H1 (cell line): ENCODE measurements around the gene ZSCAN21. TPM values are rescaled to one million over a fixed set of nuclear protein-coding genes. Genes with fewer than 3 reads are reported as not detected.
A peak's percentile ranks its signal among the peaks of the same experiment; 100 is the strongest.

Source experiments
- CTCF ChIA-PET: fragments of 300-600 bp; sonication (Branson Sonifier 250); formaldehyde crosslinking; loops from one replicate; lab custom pipeline; 2021; ENCODE audit not compliant: partially characterized antibody; lab: Charles Lee
- POLR2A ChIA-PET: fragments of 300-600 bp; sonication (Branson Sonifier 250); formaldehyde crosslinking; loops from one replicate; lab custom pipeline; 2021; ENCODE audit warnings: inconsistent platforms; ENCODE audit not compliant: partially characterized antibody; lab: Charles Lee
- DNase-seq, 2 experiments: peaks; one replicate each; pipeline versions ENCODE4 v3.0.0 to v3.0.0-alpha.2; 2010 to 2022; ENCODE audit warnings: low spot score in 2 of 2, low read depth in 1 of 2, mixed read lengths in 1 of 2
- FAIRE-seq: peaks from 2 replicates; lab custom pipeline; 2011; peaks lifted over from hg19 to GRCh38; lab: Jason Lieb, UNC
- H2AFZ ChIP-seq: 2 replicates; pipeline ENCODE4 v1.8.1; 2012; ENCODE audit warnings: low read length, inconsistent platforms
- H2AK5ac ChIP-seq: 2 replicates; pipeline ENCODE4 v1.6.1; 2013; ENCODE audit warnings: low read depth, low read length
- H2BK120ac ChIP-seq: replicated peaks from 2 replicates; pipeline ENCODE3; 2013; ENCODE audit warnings: low read depth, low read length, inconsistent platforms
- H2BK12ac ChIP-seq: 2 replicates; pipeline ENCODE4 v1.6.1; 2013; ENCODE audit warnings: low read depth, low read length
- H2BK15ac ChIP-seq: 2 replicates; pipeline ENCODE4 v1.6.1; 2013; ENCODE audit warnings: low read length
- H2BK20ac ChIP-seq: 2 replicates; pipeline ENCODE4 v1.6.1; 2013; ENCODE audit warnings: low read length
- H2BK5ac ChIP-seq: 2 replicates; pipeline ENCODE4 v1.6.1; 2013; ENCODE audit warnings: low read depth, low read length
- H3K14ac ChIP-seq: 2 replicates; pipeline ENCODE4 v1.6.1; 2013; ENCODE audit warnings: inconsistent platforms; ENCODE audit not compliant: insufficient read length
- H3K18ac ChIP-seq: 2 replicates; pipeline ENCODE4 v1.6.1; 2013; ENCODE audit warnings: low read length; ENCODE audit errors: extremely low read depth
- H3K23ac ChIP-seq: 2 replicates; pipeline ENCODE4 v1.6.1; 2013; ENCODE audit warnings: inconsistent platforms; ENCODE audit not compliant: insufficient read length
- H3K23me2 ChIP-seq: 2 replicates; pipeline ENCODE4 v1.6.1; 2013; ENCODE audit warnings: low read depth, low read length
- H3K27ac ChIP-seq: 2 replicates; pipeline ENCODE4 v1.6.1; 2011; ENCODE audit warnings: low read depth, low read length, inconsistent platforms
- H3K27me3 ChIP-seq, 4 experiments: replicated peaks in 1 of 4; 1 replicate in 1 of 4; 2 replicates in 3 of 4; pipeline versions ENCODE4 v1.6.1 to v1.8.1; 2011 to 2013; ENCODE audit warnings: low read length in 3 of 4, mild to moderate bottlenecking in 3 of 4, inconsistent platforms in 2 of 4, mixed read lengths in 2 of 4, moderate library complexity in 1 of 4; ENCODE audit not compliant: control insufficient read depth in 3 of 4, insufficient read depth in 3 of 4; ENCODE audit errors: extremely low read depth in 1 of 4
- H3K36me3 ChIP-seq, 4 experiments: 2 replicates each; pipeline versions ENCODE4 v1.6.1 to v1.8.1; 2011 to 2013; ENCODE audit warnings: mild to moderate bottlenecking in 4 of 4, low read length in 3 of 4, moderate library complexity in 2 of 4, control low read depth in 1 of 4, inconsistent platforms in 1 of 4; ENCODE audit not compliant: insufficient read depth in 4 of 4, control insufficient read depth in 2 of 4
- H3K4ac ChIP-seq: replicated peaks from 2 replicates; pipeline ENCODE3; 2013; ENCODE audit warnings: low read length, low read depth, mixed read lengths, inconsistent platforms; ENCODE audit not compliant: insufficient read length
- H3K4me1 ChIP-seq, 4 experiments: replicated peaks in 1 of 4; 1 replicate in 1 of 4; 2 replicates in 3 of 4; pipeline versions ENCODE4 v1.6.1 to v1.8.1; 2011 to 2013; ENCODE audit warnings: low read length in 3 of 4, inconsistent platforms in 2 of 4, mixed read lengths in 1 of 4; ENCODE audit not compliant: insufficient read depth in 4 of 4, control insufficient read depth in 3 of 4
- H3K4me2 ChIP-seq, 2 experiments: 2 replicates each; pipeline versions ENCODE4 v1.6.1 to v1.8.1; 2011 to 2013; ENCODE audit warnings: low read depth in 2 of 2, low read length in 2 of 2, control low read depth in 1 of 2, inconsistent platforms in 1 of 2, mild to moderate bottlenecking in 1 of 2; ENCODE audit not compliant: insufficient read depth in 1 of 2
- H3K4me3 ChIP-seq, 4 experiments: fragments of 200-600, 300-600 bp in 1 of 4; sonication (generic), shearing (Covaris generic), sonication (Bioruptor Twin) in 1 of 4; 2 replicates each; pipeline versions ENCODE4 v1.5.1 to v1.8.1; 2011 to 2016; ENCODE audit warnings: low read length in 4 of 4, low read depth in 3 of 4, control low read depth in 2 of 4, inconsistent platforms in 2 of 4, mild to moderate bottlenecking in 2 of 4, mixed read lengths in 1 of 4, moderate library complexity in 1 of 4; ENCODE audit not compliant: insufficient read depth in 2 of 4; ENCODE audit errors: extremely low read depth in 1 of 4
- H3K56ac ChIP-seq: replicated peaks from 2 replicates; pipeline ENCODE3; 2013; ENCODE audit warnings: low read depth, mild to moderate bottlenecking, mixed read lengths, low read length, inconsistent platforms; ENCODE audit not compliant: insufficient read length
- H3K79me1 ChIP-seq: 2 replicates; pipeline ENCODE4 v1.6.1; 2013; ENCODE audit warnings: low read depth, low read length, control low read depth
- H3K79me2 ChIP-seq, 2 experiments: 2 replicates each; pipeline versions ENCODE4 v1.6.1 to v1.8.1; 2012 to 2013; ENCODE audit warnings: low read length in 2 of 2, mild to moderate bottlenecking in 2 of 2, inconsistent platforms in 1 of 2; ENCODE audit not compliant: insufficient read depth in 2 of 2, control insufficient read depth in 1 of 2
- H3K9ac ChIP-seq, 4 experiments: replicated peaks in 1 of 4; 1 replicate in 1 of 4; 2 replicates in 3 of 4; pipeline versions ENCODE4 v1.6.1 to v1.8.1; 2011 to 2013; ENCODE audit warnings: low read depth in 3 of 4, low read length in 3 of 4, control low read depth in 2 of 4, mild to moderate bottlenecking in 2 of 4, moderate library complexity in 2 of 4, inconsistent platforms in 1 of 4; ENCODE audit errors: extremely low read depth in 1 of 4
- H3K9me3 ChIP-seq, 2 experiments: 2 replicates each; pipeline versions ENCODE4 v1.6.1 to v1.8.1; 2012 to 2013; ENCODE audit warnings: mild to moderate bottlenecking in 2 of 2, moderate library complexity in 2 of 2, control low read depth in 1 of 2, inconsistent platforms in 1 of 2, low read depth in 1 of 2, low read length in 1 of 2, mixed read lengths in 1 of 2; ENCODE audit not compliant: insufficient read depth in 2 of 2
- H4K20me1 ChIP-seq, 2 experiments: replicated peaks in 1 of 2; 2 replicates each; pipeline versions ENCODE3 to v1.8.1; 2011 to 2013; ENCODE audit warnings: inconsistent platforms in 2 of 2, low read length in 2 of 2, mild to moderate bottlenecking in 1 of 2; ENCODE audit not compliant: insufficient read depth in 2 of 2, control insufficient read depth in 1 of 2
- H4K5ac ChIP-seq: 2 replicates; pipeline ENCODE4 v1.6.1; 2013; ENCODE audit warnings: low read length, low read depth, mixed read lengths, inconsistent platforms; ENCODE audit not compliant: insufficient read length
- H4K8ac ChIP-seq: 2 replicates; pipeline ENCODE4 v1.8.0; 2013; ENCODE audit warnings: mild to moderate bottlenecking, moderate library complexity, low read length, inconsistent platforms; ENCODE audit not compliant: insufficient read depth; ENCODE audit errors: extremely low read depth
- H4K91ac ChIP-seq: replicated peaks from 2 replicates; pipeline ENCODE3; 2013; ENCODE audit warnings: low read length, mixed read lengths, inconsistent platforms; ENCODE audit not compliant: insufficient read length
- JUN ChIP-seq: IDR thresholded peaks from 2 replicates; pipeline ENCODE4 v1.6.1; 2011; ENCODE audit warnings: low read depth, mild to moderate bottlenecking, improper control_type of control experiment, low read length
- RXRA ChIP-seq: IDR thresholded peaks from 2 replicates; pipeline ENCODE4 v1.6.1; 2011; ENCODE audit warnings: low read depth, mild to moderate bottlenecking, low read length, moderate library complexity; ENCODE audit not compliant: insufficient read depth
- SIN3A ChIP-seq, 2 experiments: IDR thresholded peaks in 1 of 2; conservative IDR thresholded peaks in 1 of 2; 2 replicates each; pipeline ENCODE4 v1.6.1; 2011 to 2012; ENCODE audit warnings: low read length in 2 of 2, improper control_type of control experiment in 1 of 2, low read depth in 1 of 2, mild to moderate bottlenecking in 1 of 2
- TAF1 ChIP-seq: IDR thresholded peaks from 2 replicates; pipeline ENCODE4 v1.6.1; 2011; ENCODE audit warnings: mild to moderate bottlenecking, low read depth, low read length
- TAF7 ChIP-seq: optimal IDR thresholded peaks from 2 replicates; pipeline ENCODE3; 2011; ENCODE audit warnings: low read depth, mild to moderate bottlenecking, inconsistent platforms, low read length, moderate library complexity, borderline replicate concordance
- TBP ChIP-seq: IDR thresholded peaks from 2 replicates; pipeline ENCODE4 v1.6.1; 2011; ENCODE audit warnings: low read depth, low read length, improper control_type of control experiment
- TCF12 ChIP-seq: IDR thresholded peaks from 2 replicates; pipeline ENCODE4 v1.6.1; 2011; ENCODE audit warnings: low read depth, mild to moderate bottlenecking, low read length
- WGBS, 2 experiments: shearing (Covaris generic) in 1 of 2; methylation state at CpG; one replicate each; pipeline versions ENCODE4 v1.1.6 to v1.1.7; 2013 to 2015; ENCODE audit warnings: low lambda C conversion rate in 2 of 2, mixed read lengths in 2 of 2, inconsistent platforms in 1 of 2, low coverage in 1 of 2, missing lambda C conversion rate in 1 of 2; ENCODE audit not compliant: insufficient replicate concordance in 2 of 2, insufficient coverage in 1 of 2, insufficient read length in 1 of 2; ENCODE audit errors: extremely low coverage in 1 of 2, missing lambda C conversion rate in 1 of 2; 5-methylcytosine and 5-hydroxymethylcytosine counted together
- polyA plus RNA-seq, 7 experiments: library from polyadenylated mRNA; depleted of rRNA in 3 of 7; stranded (reverse) in 5 of 7; unstranded in 2 of 7; fragments of >200 nt in 5 of 7; fragments of 200-250 nt in 2 of 7; gene quantifications; 1 replicate in 5 of 7; 2 replicates in 1 of 7; 4 replicates in 1 of 7; pipeline versions ENCODE4 v1.2.1 to v1.2.3, GENCODE V29; 2011 to 2013; ENCODE audit warnings: missing spikeins in 2 of 7, mixed read lengths in 2 of 7
- total RNA-seq: library from RNA; stranded (reverse); fragmentation: NEBNext Ultra II Directional; extraction: Animal tissue kit (Norgen Biotek cat#: 25700); gene quantifications from 2 replicates; pipeline ENCODE4 v1.2.1, GENCODE V29; 2021

The ZSCAN21 gene
- total and polyA plus RNA-seq, 2 of the 8 experiments (the other 6 are each of a cell fraction or from before 2014, with no cell fraction given) = 15.4 to 26.1 TPM

- Histone ChIP-seq H4K20me1 (no peaks in the 10 kb centered on the region), H3K56ac (no peak overlapping the region), H3K79me1 (no peaks in the 10 kb centered on the region), H3K18ac (peak overlapping the region; percentile 48; the same call in 1 of the 2 replicates), H2BK120ac (no peak overlapping the region), H3K36me3 (no peaks in the 10 kb centered on the region), H3K9me3 (no peaks in the 10 kb centered on the region), H2AFZ (no peak overlapping the region), H3K4ac (no peak overlapping the region), H3K4me3 (no peak overlapping the region), H3K9ac (no peak overlapping the region; a peak in 1 of 7 replicates), H2BK15ac (no peak overlapping the region), H3K4me1 (peaks cover 0 to 2% (median 0%) of the 10 kb centered on the region in 4 experiments; a peak in 2 of 7 replicates), H3K4me2 (no peak overlapping the region), H2BK5ac (no peak overlapping the region), H3K79me2 (no peaks in the 10 kb centered on the region), H3K14ac (no peak overlapping the region), H3K27me3 (no peaks in the 10 kb centered on the region), H2BK12ac (no peak overlapping the region), H3K23me2 (peaks cover 2% of the 10 kb centered on the region; the same call in 1 of the 2 replicates), H3K23ac (no peak overlapping the region), H4K5ac (no peak overlapping the region), H4K8ac (no peak overlapping the region), H2AK5ac (no peak overlapping the region), H4K91ac (peak overlapping the region; percentile 12), H2BK20ac (no peak overlapping the region), H3K27ac (no peak overlapping the region)
- TF ChIP-seq SIN3A (conservative IDR thresholded peaks at IDR 0.05 in 1 of 2, IDR thresholded peaks at IDR 0.05 in 1 of 2; ENCODE audit: low read depth in 1 of 2, low read length in 2 of 2) = no peak
- TF ChIP-seq JUN = no peak
- no peak for TF ChIP-seq TAF7
- TF ChIP-seq TBP = no peak
- TF ChIP-seq RXRA = no peak
- no peak for TF ChIP-seq TAF1
- TF ChIP-seq TCF12 = no peak
- ChIA-PET POLR2A (interaction anchor here (0.8 to 2.0 kb wide), 8 partner anchors 9 to 93 kb away, joined by 3 to 10 read pairs (median 4); partner anchors contain the start of gene ZKSCAN1), CTCF (interaction anchor here (0.6 to 4.0 kb wide), 8 partner anchors 11 to 467 kb away, joined by 3 to 40 read pairs (median 4); partner anchors contain the start of gene ZSCAN25)
- no peak for DNase-seq
- no peak for FAIRE-seq
- 81% methylated on average over 13 of the region's 14 CpGs; no CpG with 5 or more reads in 1 of the 2 experiments for WGBS, 2 experiments
Observed at GRCh38 chr7:100003711-100004661, 45.6 kb upstream of the ZSCAN21 start.
